Small intestine (tissue), 7 donors: Measurements from ENCODE around the gene TRIM15. TPM values are rescaled to one million over a fixed set of nuclear protein-coding genes. Genes with fewer than 3 reads are reported as not detected.
"Not testable (repeated sequence)": the region's sequence is repeated elsewhere in the genome, so short reads cannot be mapped to it uniquely, and the experiment has no call there.

Experiments
- DNase-seq, 2 donors: peaks; one replicate each; pipeline versions ENCODE4 v3.0.0 to v3.0.0-alpha.2; 2013
- FAIRE-seq: peaks from 2 replicates; lab custom pipeline; 2012; peaks lifted over from hg19 to GRCh38; lab: Jason Lieb, UNC
- H3K27ac ChIP-seq, 3 donors: one replicate each; pipeline ENCODE4 v1.5.1; 2013; ENCODE audit warnings: low read length in 2 of 3, mild to moderate bottlenecking in 2 of 3, control low read depth in 1 of 3, inconsistent platforms in 1 of 3, low read depth in 1 of 3, moderate library complexity in 1 of 3
- H3K27me3 ChIP-seq, 3 donors: one replicate each; pipeline ENCODE4 v1.6.1; 2013; ENCODE audit warnings: low read length in 3 of 3, inconsistent platforms in 1 of 3; ENCODE audit not compliant: control insufficient read depth in 3 of 3, insufficient read depth in 3 of 3
- H3K36me3 ChIP-seq, 3 donors: one replicate each; pipeline ENCODE4 v1.6.1; 2013; ENCODE audit warnings: low read length in 3 of 3, inconsistent platforms in 1 of 3, low read depth in 1 of 3, mild to moderate bottlenecking in 1 of 3, moderate library complexity in 1 of 3; ENCODE audit not compliant: control insufficient read depth in 3 of 3, insufficient read depth in 2 of 3
- H3K4me1 ChIP-seq, 3 donors: one replicate each; pipeline ENCODE4 v1.6.1; 2013; ENCODE audit warnings: low read length in 2 of 3, inconsistent platforms in 1 of 3, low read depth in 1 of 3, mild to moderate bottlenecking in 1 of 3, moderate library complexity in 1 of 3; ENCODE audit not compliant: control insufficient read depth in 3 of 3, insufficient read depth in 2 of 3
- H3K4me3 ChIP-seq, 3 donors: one replicate each; pipeline ENCODE4 v1.5.1; 2013; ENCODE audit warnings: low read length in 3 of 3, control low read depth in 1 of 3, inconsistent platforms in 1 of 3, low read depth in 1 of 3, mild to moderate bottlenecking in 1 of 3, moderate library complexity in 1 of 3
- H3K9me3 ChIP-seq, 2 donors: one replicate each; pipeline ENCODE4 v1.6.1; 2013; ENCODE audit warnings: low read depth in 1 of 2, low read length in 1 of 2; ENCODE audit not compliant: control insufficient read depth in 2 of 2, insufficient read depth in 1 of 2
- WGBS, 3 donors: extraction: QIAGEN DNeasy Blood & Tissue Kit; methylation state at CpG; one replicate each; pipeline ENCODE4 v1.1.7; 2013; 5-methylcytosine and 5-hydroxymethylcytosine counted together
- polyA plus RNA-seq, 4 donors: library from polyadenylated mRNA; stranded (reverse) in 3 of 4; unstranded in 1 of 4; fragments of 200-250 nt in 3 of 4; fragments of 120-200 nt in 1 of 4; gene quantifications; one replicate each; pipeline versions ENCODE4 v1.2.1 to v1.2.3, GENCODE V29; 2013
- donor health status: healthy with polysubstance abuse.
- donor health status: control.
- donor health status: control.
- donor health status: Bipolar disorder and iron deficiency.
- donor health status: healthy.

TRIM15 gene
- polyA plus RNA-seq, 4 donors: 26.1 to 122 (median 63.3) TPM

DNA sequence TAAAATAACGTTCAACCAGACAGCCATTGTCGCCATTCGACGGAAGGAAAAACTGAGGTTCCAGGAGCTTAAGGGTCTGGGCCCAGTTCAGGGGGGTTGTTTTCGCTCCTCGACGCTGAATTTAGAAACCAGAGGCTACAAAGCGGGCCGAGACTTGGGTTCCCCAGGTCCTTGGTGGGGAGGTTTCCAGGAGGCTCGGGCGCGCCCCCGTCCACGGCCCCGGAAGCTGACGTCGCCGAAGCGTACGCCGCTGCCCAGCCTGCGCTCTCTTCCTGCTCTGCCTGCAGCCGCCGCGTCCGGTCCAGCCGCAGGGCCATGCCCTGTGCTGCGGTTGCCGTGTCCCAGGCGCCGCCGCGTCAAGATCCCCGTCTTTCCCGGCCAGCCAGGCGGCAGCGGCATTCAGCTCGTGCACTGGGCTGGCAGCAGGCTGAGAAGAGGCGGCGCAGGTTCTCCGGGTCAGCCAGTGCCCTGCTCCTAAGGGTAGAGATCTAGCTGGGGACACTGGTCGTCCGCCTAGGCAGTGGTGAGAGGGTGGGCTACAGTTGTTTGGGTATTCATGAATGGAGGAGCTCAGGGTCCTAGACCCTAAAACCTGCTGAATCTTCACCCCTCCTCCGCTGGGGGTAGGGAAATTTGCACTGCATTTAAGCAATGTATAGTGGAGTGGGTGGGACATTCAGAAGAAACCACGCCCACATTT lies 50.8 kb downstream of the TRIM15 start:
- FAIRE-seq: no peak
- H3K36me3 ChIP-seq: no peaks in the 10 kb centered on the region
- 0% methylated on average over 44 to 45 of the region's 45 CpGs for WGBS, 3 donors
- peak overlapping the region; percentile 58 to 85 (median 65) for H3K4me3 ChIP-seq
- H3K4me1 ChIP-seq: peaks cover 7 to 19% (median 13%) of the 10 kb centered on the region in 3 donors
- H3K27ac ChIP-seq: peak overlapping the region; percentile 96 to 98 (median 97)
- DNase-seq: peak; percentile 82 to 92
- H3K27me3 ChIP-seq: no peaks in the 10 kb centered on the region
- no peaks in the 10 kb centered on the region for H3K9me3 ChIP-seq

- peak overlapping the region; percentile 58 to 85 (median 65) for H3K4me3 ChIP-seq
- peaks cover 7 to 16% (median 13%) of the 10 kb centered on the region in 3 donors for H3K4me1 ChIP-seq
- H3K27me3 ChIP-seq: no peaks in the 10 kb centered on the region
- H3K27ac ChIP-seq: peak overlapping the region; percentile 96 to 98 (median 97)
- DNase-seq: no peak
- H3K36me3 ChIP-seq: no peaks in the 10 kb centered on the region
- FAIRE-seq: no peak
- 63 to 66% (median 65%) methylated on average over 14 of the region's 14 CpGs for WGBS, 3 donors
- H3K9me3 ChIP-seq: no peaks in the 10 kb centered on the region
Measured at GRCh38 chr6:30214657-30214982, 51.3 kb downstream of the TRIM15 start.

- peaks cover 0 to 1% (median 0%) of the 10 kb centered on the region in 3 donors for H3K27me3 ChIP-seq
- no peak overlapping the region for H3K27ac ChIP-seq
- peaks cover 3 to 8% (median 5%) of the 10 kb centered on the region in 3 donors for H3K4me1 ChIP-seq
- FAIRE-seq (no peak), DNase-seq (no peak)
- H3K4me3 ChIP-seq: no peak overlapping the region
- no peaks in the 10 kb centered on the region for H3K36me3 ChIP-seq
- WGBS, 3 donors: 67 to 92% (median 78%) methylated on average over 3 of the region's 3 CpGs
- no peaks in the 10 kb centered on the region for H3K9me3 ChIP-seq
Measured at GRCh38 chr6:30216096-30216495, 52.8 kb downstream of the TRIM15 start.

DNA sequence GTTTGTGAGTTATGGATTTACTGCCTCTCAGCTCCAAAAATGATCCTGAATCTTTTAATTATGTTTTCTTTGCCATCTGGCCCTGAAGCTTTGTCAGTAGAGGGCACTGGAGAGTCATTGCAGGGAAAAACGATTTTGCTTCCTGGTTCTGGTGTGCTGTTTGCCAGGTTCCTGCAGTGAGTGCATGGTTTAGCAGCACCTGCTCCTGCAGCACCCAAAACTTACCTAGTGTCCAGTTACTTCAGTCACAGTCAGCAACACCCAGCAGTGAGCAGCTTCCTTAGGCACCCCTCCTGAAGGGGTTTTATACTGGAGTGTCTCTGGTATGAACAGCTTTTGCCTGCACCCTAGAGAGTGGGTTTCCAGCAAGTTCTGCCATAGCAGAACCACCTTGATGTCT lies 55.9 kb downstream of the TRIM15 start:
- H3K9me3 ChIP-seq: peaks cover 0 to 8% of the 10 kb centered on the region in 2 donors
- H3K27ac ChIP-seq: no peak overlapping the region
- DNase-seq (peak; percentile 72 to 78), FAIRE-seq (no peak)
- no peak overlapping the region for H3K4me3 ChIP-seq
- 0 to 5% (median 0%) methylated on average over 1 of the region's 1 CpG for WGBS, 3 donors
- peaks cover 0 to 1% (median 0%) of the 10 kb centered on the region in 3 donors for H3K27me3 ChIP-seq
- peaks cover 0 to 4% (median 0%) of the 10 kb centered on the region in 3 donors for H3K4me1 ChIP-seq
- H3K36me3 ChIP-seq: no peaks in the 10 kb centered on the region

GRCh38 chr6:30221395-30221794 lies 58.0 kb downstream of the TRIM15 start:
- H3K4me1 ChIP-seq, FAIRE-seq, H3K9me3 ChIP-seq, DNase-seq, H3K36me3 ChIP-seq, H3K27ac ChIP-seq, H3K27me3 ChIP-seq, H3K4me3 ChIP-seq: not testable (repeated sequence)
- 70 to 79% (median 73%) methylated on average over 6 of the region's 6 CpGs for WGBS, 3 donors

DNA sequence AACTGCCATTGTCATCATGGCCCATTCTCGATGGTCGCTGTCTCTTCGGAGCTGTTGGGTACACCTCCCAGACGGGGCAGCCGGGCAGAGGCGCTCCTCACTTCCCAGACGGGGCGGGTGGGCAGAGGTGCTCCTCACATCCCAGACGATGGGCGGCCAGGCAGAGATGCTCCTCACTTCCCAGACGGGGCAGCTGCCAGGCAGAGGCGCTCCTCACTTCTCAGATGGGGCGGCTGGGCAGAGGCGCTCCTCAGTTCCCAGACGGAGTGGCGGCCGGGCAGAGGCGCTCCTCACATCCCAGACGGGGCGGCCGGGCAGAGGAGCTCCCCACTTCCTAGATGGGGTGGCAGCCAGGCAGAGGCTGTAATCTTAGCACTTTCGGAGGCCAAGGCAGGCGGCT lies 58.6 kb downstream of the TRIM15 start:
- not testable (repeated sequence) for H3K27ac ChIP-seq, H3K4me3 ChIP-seq, H3K9me3 ChIP-seq, DNase-seq, FAIRE-seq, H3K36me3 ChIP-seq, H3K27me3 ChIP-seq, H3K4me1 ChIP-seq
- WGBS, 3 donors: 94 to 97% (median 95%) methylated on average over 23 of the region's 23 CpGs

Other genes with a start within 250 kb of the TRIM15 start
- gene HLA-A, start 221.0 kb upstream of the TRIM15 start, polyA plus RNA-seq: 1,000 to 10,000 TPM in 2 of 4 donors, 100 to 1,000 TPM in 2; 314 to 1,584 (median 1,019) TPM
- 10 to 100 TPM; 42.7 to 78.4 (median 52.7) TPM for gene POLR1H, start 102.3 kb upstream of the TRIM15 start, polyA plus RNA-seq
- 100 to 1,000 TPM in 2 of 4 donors, 10 to 100 TPM in 2; 65.9 to 111 (median 90.1) TPM for gene PPP1R11, start 96.3 kb upstream of the TRIM15 start, polyA plus RNA-seq
- gene RNF39, start 87.8 kb upstream of the TRIM15 start, polyA plus RNA-seq: under 1 TPM; 0.18 to 0.78 (median 0.25) TPM
- 10 to 100 TPM in 3 of 4 donors, 1 to 10 TPM in 1; 5.2 to 41.6 (median 32.7) TPM for gene TRIM31, start 50.5 kb upstream of the TRIM15 start, polyA plus RNA-seq
- 10 to 100 TPM in 2 of 4 donors, 1 to 10 TPM in 2; 1.6 to 19.5 (median 9.1) TPM for gene TRIM40, start 27.4 kb upstream of the TRIM15 start, polyA plus RNA-seq
- 1 to 10 TPM; 1.4 to 6.4 (median 5.4) TPM for gene TRIM10, start 2.3 kb upstream of the TRIM15 start, polyA plus RNA-seq
- gene TRIM26, start 49.9 kb downstream of the TRIM15 start, polyA plus RNA-seq: 10 to 100 TPM; 47.7 to 57.6 (median 52.8) TPM
- gene TRIM39, start 163.4 kb downstream of the TRIM15 start, polyA plus RNA-seq: 10 to 100 TPM in 1 of 4 donors, 1 to 10 TPM in 3; 8.9 to 12.0 (median 9.4) TPM
- 100 to 1,000 TPM in 1 of 4 donors, 10 to 100 TPM in 3; 71.1 to 100 (median 85.2) TPM for gene RPP21, start 181.6 kb downstream of the TRIM15 start, polyA plus RNA-seq